CD4-positive, alpha-beta T cell treated with Interleukin-17A for 1 hour (primary cell): ENCODE measurements around the gene PPARG.

Source experiments
- DNase-seq: peaks from one replicate; pipeline ENCODE4 v3.0.0-alpha.2; 2020

PPARG gene

GRCh38 chr3:12420393-12420792 is 131.5 kb downstream of the PPARG start:
- no peak for DNase-seq

GRCh38 chr3:12421132-12421531 is 132.3 kb downstream of the PPARG start:
- no peak for DNase-seq

GRCh38 chr3:12423131-12423530 is 134.3 kb downstream of the PPARG start:
- DNase-seq = no peak

- DNase-seq = no peak
These were observed 135.2 kb downstream of the PPARG start for GRCh38 chr3:12423918-12424630.

GRCh38 chr3:12424635-12425319 is 135.9 kb downstream of the PPARG start:
- no peak for DNase-seq

- no peak for DNase-seq
These were observed 137.1 kb downstream of the PPARG start for GRCh38 chr3:12425850-12426579.

GRCh38 chr3:12427551-12427950 is 138.7 kb downstream of the PPARG start:
- no peak for DNase-seq

- DNase-seq = no peak
These were observed 139.3 kb downstream of the PPARG start for GRCh38 chr3:12428126-12428525.

- DNase-seq = no peak
These were observed 141.2 kb downstream of the PPARG start for GRCh38 chr3:12430086-12430485.

GRCh38 chr3:12433823-12434222 is 145.0 kb downstream of the PPARG start:
- DNase-seq = no peak

GRCh38 chr3:12436514-12437220 is 147.8 kb downstream of the PPARG start:
- no peak for DNase-seq

- DNase-seq = no peak
These were observed 148.3 kb downstream of the PPARG start for GRCh38 chr3:12437221-12437605.

GRCh38 chr3:12437861-12438260 is 149.0 kb downstream of the PPARG start:
- no peak for DNase-seq

GRCh38 chr3:12438318-12438717 is 149.4 kb downstream of the PPARG start:
- DNase-seq = no peak

GRCh38 chr3:12439161-12439940 is 150.5 kb downstream of the PPARG start:
- DNase-seq = no peak

- DNase-seq = no peak
These were observed 152.3 kb downstream of the PPARG start for GRCh38 chr3:12440927-12441714.

GRCh38 chr3:12442654-12443501 is 154.0 kb downstream of the PPARG start:
- no peak for DNase-seq

- DNase-seq = no peak
These were observed 155.1 kb downstream of the PPARG start for GRCh38 chr3:12443781-12444522.

GRCh38 chr3:12444582-12445471 is 156.0 kb downstream of the PPARG start:
- DNase-seq = no peak
